Measurements from ENCODE around the gene ZBED5. TPM values are rescaled to one million over a fixed set of nuclear protein-coding genes. Genes with fewer than 3 reads are reported as not detected.
A peak's percentile ranks its signal among the peaks of the same experiment; 100 is the strongest.

The ZBED5 gene
- polyA plus RNA-seq (ENCODE audit: low read depth in 6 of 6) = 10 to 100 TPM; 17.1 to 46.3 (median 35.0) TPM

DNA sequence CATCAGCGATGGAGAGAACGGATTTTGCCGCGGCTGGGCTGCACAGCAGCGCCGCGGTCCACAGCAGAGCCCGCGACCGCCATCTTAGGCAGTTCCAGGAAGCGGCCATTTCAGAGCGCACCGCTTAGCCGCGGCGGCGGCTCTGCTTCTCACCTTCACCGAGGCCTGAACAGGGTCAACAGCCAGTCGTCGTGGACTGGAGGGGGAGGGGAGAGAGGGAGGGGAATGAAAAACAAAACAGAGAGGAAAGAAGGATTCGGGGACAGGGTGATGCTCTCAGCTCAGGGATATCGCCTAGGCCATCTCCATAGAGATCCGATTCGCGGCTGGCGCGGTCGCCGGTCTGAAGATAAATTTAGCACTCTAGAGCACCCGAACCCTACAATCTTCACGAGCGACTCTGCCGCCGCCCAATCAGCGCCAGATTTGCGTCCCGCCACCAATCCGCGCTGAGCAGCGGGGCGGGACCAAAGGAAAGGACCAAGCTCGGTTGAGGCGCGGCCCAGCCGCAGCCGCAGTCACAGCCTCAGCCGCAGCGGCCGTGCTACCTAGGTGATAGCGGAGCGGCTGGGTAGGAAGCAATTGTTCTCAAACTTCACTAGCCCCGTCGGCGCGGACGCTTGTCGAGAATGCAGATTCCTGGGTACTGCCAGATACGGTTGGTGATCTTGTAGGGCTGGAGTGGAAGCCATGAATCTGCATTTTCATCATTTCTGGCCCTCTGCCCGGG lies at the start of gene ZBED5:
Gene ZBED5 (minus strand): TSS at position 345 of the 730 bp plus-strand sequence. CDS start 3,108 bp downstream, outside the sequence.
- H3K9me3 Mint-ChIP-seq = no peaks in the 10 kb centered on the region
- ATAC-seq (ENCODE audit: low read depth in 2 of 2) = peak; percentile 87 to 88
- peak within 1 kb of the TSS; percentile 99 to 100 (median 99) for H3K27ac Mint-ChIP-seq
- H3K4me1 Mint-ChIP-seq = peaks cover 33 to 43% (median 34%) of the 10 kb centered on the region in 3 donors
- no peaks in the 10 kb centered on the region for H3K27me3 Mint-ChIP-seq
- H3K4me3 Mint-ChIP-seq = peak within 1 kb of the TSS; percentile 96 to 100 (median 100)
- peaks cover 14 to 20% of the 10 kb centered on the region in 2 donors for H3K36me3 Mint-ChIP-seq
- peak; percentile 97 for DNase-seq

DNA sequence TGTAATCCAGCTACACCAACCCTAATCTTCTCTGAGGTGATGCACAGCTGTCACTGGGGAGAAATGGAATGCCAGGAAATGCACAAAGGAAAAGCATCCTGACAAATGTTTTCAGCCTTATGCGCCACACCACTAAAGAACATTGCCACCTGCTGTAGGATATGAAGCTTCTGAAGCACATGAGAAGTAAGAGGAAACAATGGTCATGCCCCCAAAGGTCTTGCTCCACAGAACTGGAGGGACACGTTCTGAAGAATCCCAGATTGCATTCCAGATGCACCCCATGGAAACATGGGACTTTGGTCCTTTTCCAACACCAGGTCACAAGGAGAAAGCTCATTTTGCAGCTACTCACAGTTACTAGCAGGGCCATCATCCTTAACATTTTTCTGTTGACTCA lies 48.7 kb upstream of the ZBED5 start:
- H3K9me3 Mint-ChIP-seq = no peaks in the 10 kb centered on the region
- no peak overlapping the region for H3K27ac Mint-ChIP-seq
- no peaks in the 10 kb centered on the region for H3K36me3 Mint-ChIP-seq
- no peak for ATAC-seq (ENCODE audit: low read depth in 2 of 2)
- H3K4me1 Mint-ChIP-seq = no peaks in the 10 kb centered on the region
- peaks cover 5 to 20% (median 12%) of the 10 kb centered on the region in 3 donors for H3K27me3 Mint-ChIP-seq
- DNase-seq = no peak
- H3K4me3 Mint-ChIP-seq = no peak overlapping the region

GRCh38 chr11:10902301-10903063 lies 44.6 kb upstream of the ZBED5 start:
- no peaks in the 10 kb centered on the region for H3K9me3 Mint-ChIP-seq
- DNase-seq (no peak), ATAC-seq (ENCODE audit: low read depth in 2 of 2) (no peak)
- peaks cover 5 to 13% (median 5%) of the 10 kb centered on the region in 3 donors for H3K4me1 Mint-ChIP-seq
- no peaks in the 10 kb centered on the region for H3K36me3 Mint-ChIP-seq
- H3K4me3 Mint-ChIP-seq = no peak overlapping the region
- peaks cover 3 to 12% (median 10%) of the 10 kb centered on the region in 3 donors for H3K27me3 Mint-ChIP-seq
- peak overlapping the region in 1 of 6 donors; percentile 60 for H3K27ac Mint-ChIP-seq

- Mint-ChIP-seq H3K9me3 (no peaks in the 10 kb centered on the region), H3K36me3 (peaks cover 0 to 7% of the 10 kb centered on the region in 2 donors), H3K4me3 (no peak overlapping the region), H3K4me1 (peaks cover 5 to 13% (median 5%) of the 10 kb centered on the region in 3 donors), H3K27ac (peak overlapping the region in 2 of 6 donors; percentile 38 to 58), H3K27me3 (peaks cover 0 to 10% (median under 1%) of the 10 kb centered on the region in 3 donors)
- DNase-seq (no peak), ATAC-seq (ENCODE audit: low read depth in 2 of 2) (no peak)
These were observed 43.0 kb upstream of the ZBED5 start for GRCh38 chr11:10900681-10901415.

GRCh38 chr11:10899121-10899830 lies 41.4 kb upstream of the ZBED5 start:
- H3K4me1 Mint-ChIP-seq = peaks cover 5 to 13% (median 5%) of the 10 kb centered on the region in 3 donors
- ATAC-seq (ENCODE audit: low read depth in 2 of 2) = peak; percentile 4 to 7
- no peaks in the 10 kb centered on the region for H3K9me3 Mint-ChIP-seq
- H3K27ac Mint-ChIP-seq = peak overlapping the region in 3 of 6 donors; percentile 27 to 88 (median 69)
- H3K4me3 Mint-ChIP-seq = no peak overlapping the region
- peaks cover 0 to 10% (median 0%) of the 10 kb centered on the region in 3 donors for H3K27me3 Mint-ChIP-seq
- DNase-seq = no peak
- peaks cover 0 to 7% of the 10 kb centered on the region in 2 donors for H3K36me3 Mint-ChIP-seq

- ATAC-seq (ENCODE audit: low read depth in 2 of 2) (no peak), DNase-seq (no peak)
- Mint-ChIP-seq H3K36me3 (peaks cover 0 to 7% of the 10 kb centered on the region in 2 donors), H3K9me3 (no peaks in the 10 kb centered on the region), H3K27me3 (peaks cover 0 to 10% (median 0%) of the 10 kb centered on the region in 3 donors), H3K4me3 (no peak overlapping the region), H3K4me1 (peaks cover 5 to 13% (median 5%) of the 10 kb centered on the region in 3 donors), H3K27ac (peak overlapping the region in 3 of 6 donors; percentile 60 to 88 (median 66))
These were observed 40.8 kb upstream of the ZBED5 start for GRCh38 chr11:10898763-10899025.

- peaks cover 0 to 6% (median 0%) of the 10 kb centered on the region in 3 donors for H3K27me3 Mint-ChIP-seq
- H3K36me3 Mint-ChIP-seq = peaks cover 0 to 7% of the 10 kb centered on the region in 2 donors
- peaks cover 5 to 13% (median 5%) of the 10 kb centered on the region in 3 donors for H3K4me1 Mint-ChIP-seq
- H3K27ac Mint-ChIP-seq = peak overlapping the region in 5 of 6 donors; percentile 61 to 94 (median 84)
- no peak overlapping the region for H3K4me3 Mint-ChIP-seq
- no peaks in the 10 kb centered on the region for H3K9me3 Mint-ChIP-seq
- DNase-seq = no peak
- peak in 1 of 2 donors; percentile 34 for ATAC-seq (ENCODE audit: low read depth in 2 of 2)
These were observed 40.3 kb upstream of the ZBED5 start for GRCh38 chr11:10898003-10898762.

- Mint-ChIP-seq H3K27me3 (peaks cover 0 to 5% (median 0%) of the 10 kb centered on the region in 3 donors), H3K4me1 (peaks cover 5 to 18% (median 10%) of the 10 kb centered on the region in 3 donors), H3K9me3 (no peaks in the 10 kb centered on the region), H3K27ac (peak overlapping the region in 1 of 6 donors; percentile 43), H3K4me3 (no peak overlapping the region), H3K36me3 (peaks cover 0 to 7% of the 10 kb centered on the region in 2 donors)
- DNase-seq = no peak
- no peak for ATAC-seq (ENCODE audit: low read depth in 2 of 2)
These were observed 39.3 kb upstream of the ZBED5 start for GRCh38 chr11:10897150-10897549.

DNA sequence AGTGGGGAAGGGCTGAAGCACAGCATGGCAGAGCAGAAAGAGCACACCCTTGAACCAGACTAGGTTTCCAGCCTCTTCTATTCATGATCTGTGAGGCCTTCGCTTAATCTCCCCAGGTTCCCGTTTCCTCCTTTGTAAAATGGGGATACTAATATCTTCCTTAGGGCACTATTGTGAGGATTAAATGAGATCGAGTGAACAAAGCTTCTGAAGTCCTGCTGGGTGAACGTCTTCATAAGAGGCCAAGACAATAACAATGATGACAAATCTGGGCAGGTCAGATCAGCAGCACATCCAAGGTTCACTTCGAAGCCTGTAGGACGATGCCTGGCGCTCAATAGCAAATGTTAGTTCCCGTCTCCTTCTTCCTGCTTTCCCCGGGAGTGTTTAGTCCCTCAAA lies 38.6 kb upstream of the ZBED5 start:
- Mint-ChIP-seq H3K27me3 (peaks cover 0 to 5% (median 0%) of the 10 kb centered on the region in 3 donors), H3K36me3 (peaks cover 0 to 9% of the 10 kb centered on the region in 2 donors), H3K27ac (peak overlapping the region in 1 of 6 donors; percentile 7), H3K4me1 (peaks cover 5 to 18% (median 10%) of the 10 kb centered on the region in 3 donors), H3K4me3 (no peak overlapping the region), H3K9me3 (peaks cover 0 to 2% (median 0%) of the 10 kb centered on the region in 7 donors)
- DNase-seq (no peak), ATAC-seq (ENCODE audit: low read depth in 2 of 2) (no peak)

DNA sequence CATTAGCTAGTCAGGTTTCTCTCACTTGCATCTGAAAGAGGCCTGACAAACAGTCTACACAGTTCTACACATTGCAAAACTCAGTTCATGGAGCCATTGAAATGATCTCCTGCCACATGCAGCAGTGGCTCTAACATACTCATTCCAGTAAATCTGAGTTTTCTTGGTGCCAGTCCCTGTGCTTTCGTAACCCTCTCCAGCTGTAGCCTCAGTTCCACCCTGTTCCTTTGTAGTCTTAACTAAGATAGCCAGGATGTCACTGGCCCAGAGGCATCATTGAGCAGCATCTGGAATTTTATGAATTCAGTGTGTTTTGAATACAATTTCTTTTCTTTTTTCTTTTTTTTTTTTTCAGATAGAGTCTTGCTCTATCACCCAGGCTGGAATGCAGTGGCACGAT lies 37.4 kb upstream of the ZBED5 start:
- no peak for DNase-seq
- Mint-ChIP-seq H3K4me1 (peaks cover 5 to 18% (median 10%) of the 10 kb centered on the region in 3 donors), H3K9me3 (peaks cover 0 to 14% (median 8%) of the 10 kb centered on the region in 7 donors), H3K36me3 (peaks cover 0 to 21% of the 10 kb centered on the region in 2 donors), H3K27me3 (peaks cover 0 to 5% (median 0%) of the 10 kb centered on the region in 3 donors), H3K4me3 (no peak overlapping the region), H3K27ac (peak overlapping the region in 1 of 6 donors; percentile 25)
- no peak for ATAC-seq (ENCODE audit: low read depth in 2 of 2)

GRCh38 chr11:10894666-10895065 lies 36.8 kb upstream of the ZBED5 start:
- DNase-seq (no peak), ATAC-seq (ENCODE audit: low read depth in 2 of 2) (no peak)
- Mint-ChIP-seq H3K4me3 (no peak overlapping the region), H3K27me3 (peaks cover 0 to 5% (median 0%) of the 10 kb centered on the region in 3 donors), H3K4me1 (peaks cover 5 to 14% (median 10%) of the 10 kb centered on the region in 3 donors), H3K27ac (no peak overlapping the region), H3K36me3 (peaks cover under 1 to 26% of the 10 kb centered on the region in 2 donors), H3K9me3 (peaks cover 0 to 20% (median 13%) of the 10 kb centered on the region in 7 donors)

GRCh38 chr11:10893714-10894151 lies 35.9 kb upstream of the ZBED5 start:
- DNase-seq = no peak
- H3K27ac Mint-ChIP-seq = no peak overlapping the region
- H3K9me3 Mint-ChIP-seq = peaks cover 5 to 28% (median 18%) of the 10 kb centered on the region in 7 donors
- no peak for ATAC-seq (ENCODE audit: low read depth in 2 of 2)
- H3K27me3 Mint-ChIP-seq = peaks cover 0 to 6% (median 5%) of the 10 kb centered on the region in 3 donors
- H3K4me1 Mint-ChIP-seq = peaks cover 5 to 10% (median 9%) of the 10 kb centered on the region in 3 donors
- H3K36me3 Mint-ChIP-seq = peaks cover 10 to 36% of the 10 kb centered on the region in 2 donors
- H3K4me3 Mint-ChIP-seq = peak overlapping the region in 1 of 8 donors; percentile 9

Measured in naive B cell (primary cell).